ENCODE results near the gene WBP1L.

Gene WBP1L

DNA sequence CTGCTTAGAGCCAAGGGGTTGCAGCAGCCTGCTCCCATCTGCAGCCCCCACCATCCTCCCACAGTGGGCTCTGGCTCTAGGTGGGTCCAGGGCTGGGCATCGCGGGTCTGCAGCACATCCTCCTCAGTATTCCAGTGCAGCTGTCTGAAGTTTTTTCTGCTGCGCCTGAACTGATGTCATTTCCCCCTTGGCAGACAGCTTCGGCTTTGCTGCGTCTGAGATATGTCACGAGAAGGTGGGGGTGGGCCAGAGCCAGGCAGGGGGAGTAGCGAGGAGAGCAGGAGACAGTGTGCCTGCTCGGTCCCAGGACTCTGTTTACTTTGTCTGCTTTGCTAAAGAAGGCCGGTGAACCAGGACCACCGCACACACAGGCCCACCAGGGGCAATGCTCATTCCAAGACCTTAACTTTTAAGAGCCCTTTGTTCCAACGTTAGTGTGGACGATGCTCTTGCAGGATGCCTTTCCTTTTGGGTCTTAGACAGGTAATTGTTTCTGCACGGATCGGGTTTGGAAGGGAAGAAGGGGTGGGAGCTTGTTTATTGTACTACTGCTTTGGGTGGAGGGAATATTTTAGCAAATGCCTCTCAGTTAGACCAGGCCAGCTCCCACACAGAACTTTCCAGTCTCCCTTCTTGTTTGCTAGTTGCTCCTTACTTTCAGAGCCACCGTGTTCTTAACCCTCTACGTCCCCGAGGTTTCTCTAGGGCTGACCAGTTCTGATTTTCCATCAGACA, 32.4 kb downstream of the WBP1L start:
- no peak overlapping the region for H3K4me3 ChIP-seq (ENCODE audit: low read length)
- no peak for TF ChIP-seq ZNF274 (IDR thresholded peaks at IDR 0.05; ENCODE audit: low read depth, low read length)

DNA sequence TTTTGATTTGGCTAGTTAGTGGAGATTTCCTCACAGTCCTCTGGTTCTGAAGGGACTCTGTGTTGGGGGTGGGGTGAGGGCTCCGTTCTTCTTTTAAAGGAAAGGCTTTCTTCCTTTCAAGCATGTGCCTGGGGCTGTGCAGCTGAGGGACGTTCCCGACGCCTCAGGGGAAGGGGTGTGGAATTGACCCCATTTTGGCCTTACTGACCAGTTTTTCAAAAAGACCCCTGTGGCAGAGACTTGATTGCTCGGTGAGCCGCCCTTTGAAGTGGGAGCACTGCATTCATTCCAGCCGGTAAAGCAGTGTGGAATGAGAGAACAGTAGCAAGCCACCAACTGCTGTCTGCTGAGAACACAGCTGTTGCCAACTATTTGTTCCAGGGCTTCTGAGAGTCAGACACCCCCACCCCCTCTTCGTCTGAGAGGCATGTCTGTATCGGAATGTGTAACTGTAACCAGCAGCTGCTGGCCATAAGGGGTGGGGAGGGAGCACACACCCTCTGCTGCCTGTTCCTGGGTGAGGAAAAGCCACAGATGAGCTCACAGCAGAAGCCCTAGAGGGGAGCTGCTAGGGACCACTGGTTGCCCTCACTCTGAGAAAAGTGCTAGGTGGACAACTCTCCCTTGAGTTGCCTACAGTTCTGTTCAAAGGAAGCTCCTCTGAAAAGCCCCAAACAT, 33.2 kb downstream of the WBP1L start:
- TF ChIP-seq ZNF274 (IDR thresholded peaks at IDR 0.05; ENCODE audit: low read depth, low read length) = no peak
- no peak overlapping the region for H3K4me3 ChIP-seq (ENCODE audit: low read length)

- no peak for TF ChIP-seq ZNF274 (IDR thresholded peaks at IDR 0.05; ENCODE audit: low read depth, low read length)
These were observed 34.1 kb downstream of the WBP1L start for GRCh38 chr10:102777711-102778453.

GRCh38 chr10:102778781-102779180, 35.0 kb downstream of the WBP1L start:
- H3K4me3 ChIP-seq (ENCODE audit: low read length) = no peak overlapping the region
- no peak for TF ChIP-seq ZNF274 (IDR thresholded peaks at IDR 0.05; ENCODE audit: low read depth, low read length)

More at GRCh38 chr10:102777711-102778453, 34.1 kb downstream of the WBP1L start:
- H3K4me3 ChIP-seq (ENCODE audit: low read length) = no peak overlapping the region

DNA sequence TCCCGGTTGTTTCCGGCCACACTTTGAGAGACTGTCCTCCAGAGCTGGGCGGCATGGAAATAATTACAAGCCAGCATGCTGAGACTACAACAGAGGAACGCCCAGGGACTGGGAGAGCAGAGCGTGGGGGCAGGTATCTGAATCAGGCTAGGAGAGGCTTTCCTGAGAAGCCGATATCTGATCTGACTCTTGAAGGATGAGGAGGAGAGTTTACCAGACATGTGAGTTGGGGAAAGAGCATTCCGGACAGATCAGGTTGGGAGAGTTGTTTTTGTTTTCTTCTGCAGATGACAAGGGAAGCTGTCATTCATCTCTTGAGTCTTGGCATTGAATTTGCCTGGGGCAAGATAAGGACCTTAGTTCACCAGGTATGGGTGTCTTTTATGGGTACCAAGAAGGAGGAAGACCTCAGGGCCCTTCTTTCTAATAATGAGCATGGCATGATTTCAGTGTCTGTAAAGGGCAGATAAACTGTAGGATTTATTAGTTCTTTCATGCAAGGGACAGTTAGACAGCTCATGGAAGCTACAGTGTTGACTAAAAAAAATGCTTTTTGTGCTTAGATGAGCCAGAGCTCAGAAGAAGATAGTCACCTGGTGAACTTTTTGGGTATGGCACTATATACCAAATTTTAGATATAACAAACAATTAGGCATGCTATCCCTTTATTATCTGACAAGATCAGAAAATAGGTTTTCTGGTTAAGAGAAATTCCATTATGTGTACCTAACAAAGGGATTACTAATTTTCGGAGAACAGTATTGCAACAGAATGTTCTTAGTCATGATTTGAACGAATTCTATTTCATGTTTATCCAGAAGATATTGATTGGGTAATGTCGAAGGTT, 36.2 kb downstream of the WBP1L start:
- H3K4me3 ChIP-seq (ENCODE audit: low read length) = no peak overlapping the region
- no peak for TF ChIP-seq ZNF274 (IDR thresholded peaks at IDR 0.05; ENCODE audit: low read depth, low read length)

GRCh38 chr10:102780527-102780808, 36.7 kb downstream of the WBP1L start:
- TF ChIP-seq ZNF274 (IDR thresholded peaks at IDR 0.05; ENCODE audit: low read depth, low read length) = no peak
- no peak overlapping the region for H3K4me3 ChIP-seq (ENCODE audit: low read length)

DNA sequence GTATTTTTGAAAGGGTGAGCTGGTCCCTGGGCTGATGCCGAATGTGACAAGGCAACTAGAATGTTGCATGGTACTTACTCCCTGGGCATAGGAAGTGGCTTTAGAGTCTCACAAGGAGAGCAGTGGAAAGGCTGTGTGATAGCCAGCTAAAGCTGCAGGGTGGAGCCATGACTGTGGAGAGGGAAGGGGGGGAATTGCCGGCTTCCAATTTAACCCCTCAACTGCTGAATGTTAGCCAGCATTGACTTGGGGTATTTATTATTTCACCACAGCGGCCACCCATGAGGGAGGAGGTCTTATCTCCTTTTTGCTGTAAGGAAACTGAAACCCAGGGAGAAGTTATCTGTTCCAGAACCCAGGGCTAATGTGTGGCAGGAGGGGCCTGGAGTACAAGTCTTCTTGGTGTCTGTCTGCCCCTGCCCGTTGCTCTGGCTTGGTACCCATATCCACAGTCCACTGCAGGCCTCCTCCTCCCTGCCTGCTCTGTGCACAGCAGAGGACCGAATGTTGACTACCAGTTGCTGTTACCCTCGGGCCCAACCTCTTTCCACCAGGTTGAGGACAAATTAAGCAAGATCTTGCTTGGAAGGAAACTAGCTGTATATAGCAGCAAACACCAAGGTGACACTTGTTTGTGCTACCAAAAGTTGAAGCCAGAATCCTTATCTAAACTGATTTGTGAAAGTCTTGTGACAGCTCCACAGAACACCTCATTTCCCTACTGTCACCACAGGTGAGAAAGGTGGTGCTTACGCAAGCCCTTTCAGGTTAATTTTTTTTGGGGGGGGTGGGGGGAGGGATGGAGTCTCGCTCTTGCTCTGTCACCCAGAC, 37.6 kb downstream of the WBP1L start:
- H3K4me3 ChIP-seq (ENCODE audit: low read length) = no peak overlapping the region
- TF ChIP-seq ZNF274 (IDR thresholded peaks at IDR 0.05; ENCODE audit: low read depth, low read length) = no peak

GRCh38 chr10:102781921-102782557, 38.3 kb downstream of the WBP1L start:
- TF ChIP-seq ZNF274 (IDR thresholded peaks at IDR 0.05; ENCODE audit: low read depth, low read length) = no peak
- H3K4me3 ChIP-seq (ENCODE audit: low read length) = no peak overlapping the region

DNA sequence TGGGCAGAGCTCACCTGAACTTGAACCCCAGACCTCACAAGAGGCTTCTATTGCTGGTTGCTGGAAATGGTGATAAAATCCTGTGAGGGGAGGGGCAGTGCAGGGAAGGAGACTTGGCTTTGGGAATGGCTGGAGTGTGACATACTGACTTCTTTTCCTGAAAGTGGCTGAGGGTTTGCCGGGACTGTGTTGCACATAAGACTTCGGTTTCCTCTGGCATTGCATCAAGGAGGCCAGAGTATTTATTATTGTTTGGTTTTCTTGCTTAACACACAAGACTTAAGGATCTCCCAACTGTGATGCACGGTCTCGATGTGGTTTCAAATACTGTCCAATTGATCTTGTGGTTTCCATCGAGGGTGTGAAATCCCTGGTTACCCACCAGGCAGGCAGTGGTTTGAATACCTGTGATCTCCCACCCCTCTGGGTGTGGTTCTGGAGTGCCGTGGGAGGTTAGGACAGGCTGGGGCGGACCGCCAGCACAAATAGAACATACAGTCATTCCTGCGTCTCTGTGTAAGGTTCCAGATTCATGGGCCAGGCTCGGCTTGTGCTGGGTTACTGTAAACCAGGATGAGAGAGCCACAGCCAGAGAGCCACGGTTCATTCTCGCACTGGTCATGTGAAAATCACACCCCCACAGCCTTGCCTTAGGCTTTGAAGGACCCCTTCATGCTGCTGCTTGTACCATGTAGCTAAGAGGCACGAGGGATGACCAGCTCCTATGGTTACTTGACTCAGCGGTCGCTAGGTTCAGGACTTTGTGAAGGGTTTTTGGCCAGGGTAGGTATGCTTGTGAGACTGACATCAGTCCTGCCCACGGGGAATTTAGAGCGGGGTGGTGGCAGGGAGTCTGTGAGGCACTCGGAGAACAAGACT, 39.2 kb downstream of the WBP1L start:
- H3K4me3 ChIP-seq (ENCODE audit: low read length) = no peak overlapping the region
- TF ChIP-seq ZNF274 (IDR thresholded peaks at IDR 0.05; ENCODE audit: low read depth, low read length) = no peak

GRCh38 chr10:102783568-102783967, 39.8 kb downstream of the WBP1L start:
- TF ChIP-seq ZNF274 (IDR thresholded peaks at IDR 0.05; ENCODE audit: low read depth, low read length) = no peak
- no peak overlapping the region for H3K4me3 ChIP-seq (ENCODE audit: low read length)

DNA sequence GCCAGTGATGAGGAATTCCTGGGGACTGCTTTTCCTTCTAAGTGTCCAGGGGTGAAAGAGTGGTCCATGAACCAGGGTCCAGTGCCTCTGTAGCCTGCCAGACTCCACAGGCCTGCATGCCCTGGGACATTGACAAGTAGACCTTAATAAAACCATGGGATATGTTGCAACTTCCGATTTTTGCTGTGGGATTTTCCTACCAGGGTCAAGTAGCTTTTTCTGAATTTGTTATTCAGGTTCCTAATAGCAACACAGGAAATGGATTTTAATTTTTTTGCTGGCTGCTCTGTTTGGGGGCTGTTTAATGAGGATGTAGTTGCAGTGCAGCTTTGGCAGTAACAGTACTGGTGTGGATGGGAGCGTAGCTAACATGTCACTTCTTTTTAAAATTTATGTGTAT, 42.1 kb downstream of the WBP1L start:
- no peak overlapping the region for H3K4me3 ChIP-seq (ENCODE audit: low read length)
- no peak for TF ChIP-seq ZNF274 (IDR thresholded peaks at IDR 0.05; ENCODE audit: low read depth, low read length)

GRCh38 chr10:102791754-102792395, 48.1 kb downstream of the WBP1L start:
- no peak overlapping the region for H3K4me3 ChIP-seq (ENCODE audit: low read length)
- no peak for TF ChIP-seq ZNF274 (IDR thresholded peaks at IDR 0.05; ENCODE audit: low read depth, low read length)
